GM13976 (cell line): Measurements from ENCODE around the gene ARPC1B.
A peak's percentile ranks its signal among the peaks of the same experiment; 100 is the strongest.
"Not testable (repeated sequence)": the region's sequence is repeated elsewhere in the genome, so short reads cannot be mapped to it uniquely, and the experiment has no call there.

Experiments
- DNase-seq: peaks from one replicate; pipeline ENCODE4 v3.0.0; 2012; ENCODE audit warnings: low spot score
- in situ Hi-C: fragments of 300-500 bp; cut with MboI; formaldehyde crosslinking; loops from one replicate; pipeline ENCODE4 v1.12.0; 2022; ENCODE audit warnings: low sequenced_read_pairs, mixed read lengths, inconsistent platforms; ENCODE audit not compliant: unreplicated experiment
- TF ChIP-seq, protein P1 (sequence below): IDR thresholded peaks from 2 replicates; pipeline ENCODE4 v1.5.1; 2012; ENCODE audit warnings: borderline replicate concordance, mild to moderate bottlenecking; ENCODE audit not compliant: insufficient read depth; ENCODE audit errors: extremely low read depth, missing control alignments, control extremely low read depth

ARPC1B gene

DNA sequence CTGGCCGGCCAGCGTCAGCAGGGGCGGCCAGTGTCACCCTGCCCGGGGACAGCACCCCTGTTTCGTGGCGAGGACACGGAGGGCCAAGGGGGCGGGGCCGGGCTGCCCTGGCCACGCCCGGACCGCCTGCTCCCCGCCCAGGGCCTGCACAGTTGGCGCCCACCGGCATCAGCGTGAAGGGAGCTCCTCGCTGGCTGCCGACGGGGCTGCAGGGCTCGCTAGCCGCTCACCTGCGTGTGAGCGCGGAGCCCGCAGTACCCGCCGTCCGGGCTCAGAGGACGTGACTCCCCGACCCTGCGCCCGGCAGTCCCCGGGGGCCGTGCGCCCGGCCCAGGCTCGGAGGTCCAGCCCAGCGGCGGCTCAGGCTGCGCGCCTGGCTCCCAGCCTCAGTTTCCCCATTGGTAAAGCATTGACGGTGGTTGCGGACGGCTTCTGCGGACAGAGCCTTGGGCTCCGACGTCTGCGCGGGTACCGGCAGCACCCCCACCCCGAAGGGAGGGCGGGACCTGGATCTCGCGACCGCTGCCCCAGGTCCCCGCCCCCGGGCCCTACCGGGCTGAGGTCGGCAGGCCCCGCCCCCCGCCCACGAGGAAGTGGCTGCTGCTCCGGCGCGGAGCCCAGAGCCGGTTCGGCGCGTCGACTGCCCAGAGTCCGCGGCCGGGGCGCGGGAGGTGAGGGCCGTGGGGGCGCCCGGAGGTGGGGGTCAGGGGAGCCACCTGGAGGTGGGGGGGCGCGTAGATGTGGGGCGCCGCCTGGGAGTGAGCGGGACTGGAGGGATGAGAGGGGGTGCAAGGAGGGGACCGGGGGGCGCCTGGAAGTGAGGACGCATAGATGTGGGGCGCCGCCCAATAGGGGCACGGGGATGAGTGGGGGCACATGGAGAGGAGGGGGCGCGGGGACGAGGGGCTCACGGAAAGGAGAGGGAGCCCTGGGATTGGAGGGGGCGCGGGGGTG lies at the start of gene ARPC1B:
TSS of gene ARPC1B (plus strand) at position 620 of the 954 bp plus-strand sequence. CDS start 10,985 bp downstream, outside the sequence.
- DNase-seq, result peak; percentile 99
- in situ Hi-C loops, result no loop called here
- TF ChIP-seq, protein P1, sequence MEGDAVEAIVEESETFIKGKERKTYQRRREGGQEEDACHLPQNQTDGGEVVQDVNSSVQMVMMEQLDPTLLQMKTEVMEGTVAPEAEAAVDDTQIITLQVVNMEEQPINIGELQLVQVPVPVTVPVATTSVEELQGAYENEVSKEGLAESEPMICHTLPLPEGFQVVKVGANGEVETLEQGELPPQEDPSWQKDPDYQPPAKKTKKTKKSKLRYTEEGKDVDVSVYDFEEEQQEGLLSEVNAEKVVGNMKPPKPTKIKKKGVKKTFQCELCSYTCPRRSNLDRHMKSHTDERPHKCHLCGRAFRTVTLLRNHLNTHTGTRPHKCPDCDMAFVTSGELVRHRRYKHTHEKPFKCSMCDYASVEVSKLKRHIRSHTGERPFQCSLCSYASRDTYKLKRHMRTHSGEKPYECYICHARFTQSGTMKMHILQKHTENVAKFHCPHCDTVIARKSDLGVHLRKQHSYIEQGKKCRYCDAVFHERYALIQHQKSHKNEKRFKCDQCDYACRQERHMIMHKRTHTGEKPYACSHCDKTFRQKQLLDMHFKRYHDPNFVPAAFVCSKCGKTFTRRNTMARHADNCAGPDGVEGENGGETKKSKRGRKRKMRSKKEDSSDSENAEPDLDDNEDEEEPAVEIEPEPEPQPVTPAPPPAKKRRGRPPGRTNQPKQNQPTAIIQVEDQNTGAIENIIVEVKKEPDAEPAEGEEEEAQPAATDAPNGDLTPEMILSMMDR, result no peak

DNA sequence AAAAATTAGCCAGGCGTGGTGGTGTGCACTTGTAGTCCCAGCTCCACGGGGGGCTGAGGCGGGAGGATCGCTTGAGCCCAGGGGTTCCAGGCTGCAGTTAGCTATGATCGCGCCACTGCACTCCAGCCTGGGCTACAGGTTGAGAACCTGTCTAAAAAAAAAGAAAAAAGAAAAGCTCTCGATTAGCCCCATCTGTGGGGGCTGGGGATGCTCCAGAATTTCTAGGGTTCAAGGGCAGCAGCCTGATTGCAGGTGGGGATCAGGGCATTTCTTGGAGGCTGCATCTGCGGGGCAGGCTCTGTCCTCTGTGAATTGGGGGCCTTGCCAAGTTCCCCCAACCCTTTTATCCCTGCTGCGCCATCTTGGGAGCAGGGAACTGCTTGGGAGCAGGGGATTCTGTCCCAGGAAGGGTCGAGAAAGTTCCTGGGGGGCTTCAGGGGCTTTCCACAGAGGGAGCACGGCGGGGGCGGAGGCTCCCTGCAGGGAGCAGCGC lies 49.5 kb upstream of the ARPC1B start:
- TF ChIP-seq, protein P1, result no peak
- DNase-seq, result no peak
- in situ Hi-C loops, result no loop called here

DNA sequence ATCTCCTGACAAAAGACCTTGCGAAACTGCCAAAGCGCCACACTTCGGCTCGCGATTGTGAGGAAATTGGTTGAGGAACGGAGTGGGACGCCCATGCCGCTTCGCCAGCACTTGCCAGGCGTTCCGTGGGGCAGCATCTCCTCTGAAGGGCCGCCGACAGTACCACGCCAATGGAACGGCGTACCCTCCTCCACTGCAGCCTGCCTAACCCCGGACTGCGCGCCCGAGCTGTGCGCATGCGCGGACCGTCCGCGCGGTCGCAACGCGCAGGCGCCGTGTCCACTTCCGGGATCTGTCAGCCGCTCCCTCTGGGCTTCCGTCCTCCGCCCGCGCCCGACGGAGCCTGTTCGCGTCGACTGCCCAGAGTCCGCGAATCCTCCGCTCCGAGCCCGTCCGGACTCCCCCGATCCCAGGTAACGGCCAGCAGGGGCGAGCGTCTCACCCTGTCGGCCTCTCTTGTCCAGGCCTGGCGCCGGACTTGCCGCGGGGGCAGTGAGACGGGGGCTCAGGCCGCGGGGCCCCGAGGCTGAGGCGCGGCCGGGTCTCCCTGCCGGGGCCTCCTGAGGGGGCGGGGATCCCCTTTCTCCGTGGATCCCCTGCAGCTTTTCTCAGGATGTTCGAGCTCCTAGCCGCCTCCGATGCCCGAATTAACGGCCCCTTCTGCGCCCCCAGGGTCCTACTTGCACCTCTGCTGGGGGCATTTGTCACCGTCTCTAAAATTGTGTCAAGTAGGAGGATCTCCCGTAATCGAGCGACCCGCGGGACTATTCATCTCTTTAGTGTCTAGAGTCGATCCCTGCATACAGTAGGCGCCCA lies 48.7 kb upstream of the ARPC1B start, which contains the start of gene ARPC1A:
TSS of gene ARPC1A (plus strand) at position 307 of the 816 bp plus-strand sequence. CDS start 7,456 bp downstream, outside the sequence.
- TF ChIP-seq, protein P1, result no peak
- peak; percentile 99 for DNase-seq
- in situ Hi-C loops, result no loop called here

DNA sequence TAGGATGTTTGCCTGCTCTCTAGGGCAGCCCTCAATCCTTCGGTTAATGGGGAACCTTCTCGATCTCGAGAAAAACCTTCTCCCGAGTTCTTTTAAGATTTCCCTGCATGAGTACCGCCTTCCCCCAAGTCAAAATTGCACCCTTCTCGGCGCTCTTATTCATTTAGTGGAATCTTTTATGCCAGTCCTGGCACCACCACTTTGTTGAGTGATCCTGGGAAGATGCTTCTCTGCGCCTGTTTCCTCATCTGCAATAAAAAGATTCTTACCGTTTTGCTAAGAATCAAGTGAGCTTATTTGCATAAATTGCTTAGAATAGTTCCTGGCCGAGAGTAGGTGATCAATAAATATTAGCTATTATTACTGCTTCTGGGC lies 48.1 kb upstream of the ARPC1B start:
- in situ Hi-C loops, result no loop called here
- TF ChIP-seq, protein P1, result no peak
- no peak for DNase-seq

DNA sequence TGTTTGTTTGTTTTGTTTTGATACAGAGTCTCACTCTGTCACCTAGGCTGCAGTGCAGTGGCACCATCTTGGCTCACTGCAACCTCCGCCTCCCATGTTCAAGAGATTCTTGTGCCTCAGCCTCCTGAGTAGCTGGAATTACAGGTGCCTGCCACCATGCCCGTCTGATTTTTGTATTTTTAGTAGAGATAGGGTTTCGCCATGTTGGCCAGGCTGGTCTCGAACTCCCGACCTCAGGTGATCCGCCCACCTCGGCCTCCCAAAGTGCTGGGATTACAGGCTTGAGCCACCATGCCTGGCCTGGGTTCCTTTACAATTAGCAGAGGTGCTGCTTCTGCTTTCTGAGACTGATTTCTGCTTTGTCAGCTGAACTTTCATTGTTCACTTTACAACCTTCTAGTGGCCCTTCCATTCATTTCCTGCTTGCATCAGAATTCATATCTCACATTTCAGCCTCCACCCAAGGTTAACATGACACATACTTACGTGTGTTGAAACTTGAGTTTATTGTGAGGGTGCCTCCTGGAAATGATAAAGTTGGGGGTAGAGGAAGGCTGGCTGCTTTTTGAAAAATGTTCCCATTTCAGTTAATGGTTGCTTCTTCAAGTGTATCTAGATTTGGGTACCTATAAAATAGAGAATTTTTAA lies 44.1 kb upstream of the ARPC1B start:
- DNase-seq, in situ Hi-C loops: not testable (repeated sequence)

DNA sequence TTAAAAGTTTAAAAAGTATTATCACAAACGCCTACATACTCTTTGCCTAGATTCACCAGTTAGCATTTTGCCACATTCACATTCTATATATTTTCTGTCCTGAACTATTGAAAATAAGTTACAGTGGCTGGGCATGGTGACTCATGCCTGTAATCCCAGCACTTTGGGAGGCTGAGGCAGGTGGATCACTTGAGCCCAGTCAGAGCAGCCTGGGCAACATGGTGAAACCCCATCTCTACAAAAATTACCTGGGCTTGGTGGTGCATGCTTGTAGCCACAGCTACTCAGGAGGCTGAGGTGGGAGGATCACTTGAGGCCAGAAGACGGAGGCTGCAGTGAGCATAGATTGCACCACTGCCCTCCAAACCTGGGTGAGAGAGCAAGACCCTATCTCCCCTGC lies 43.5 kb upstream of the ARPC1B start:
- in situ Hi-C loops, result no loop called here
- TF ChIP-seq, protein P1, result no peak
- DNase-seq, result no peak
